ENCODE measurements around the gene NELFA.

The NELFA gene

GRCh38 chr4:1973218-1973617 is 35.6 kb downstream of the NELFA start:
- H3K4me3 ChIP-seq (ENCODE audit: control insufficient read depth, low read depth, low read length), result no peak overlapping the region
- no peak for TF ChIP-seq CTCF (conservative IDR thresholded peaks at IDR 0.05; ENCODE audit: control insufficient read depth, insufficient read depth, low read depth, low read length)
- no peak for DNase-seq (ENCODE audit: low read depth)

- TF ChIP-seq CTCF (conservative IDR thresholded peaks at IDR 0.05; ENCODE audit: control insufficient read depth, insufficient read depth, low read depth, low read length), result no peak
- H3K4me3 ChIP-seq (ENCODE audit: control insufficient read depth, low read depth, low read length), result no peak overlapping the region
Observed at GRCh38 chr4:1972414-1972813, 36.4 kb downstream of the NELFA start.

GRCh38 chr4:1971456-1972200 is 37.1 kb downstream of the NELFA start:
- DNase-seq (ENCODE audit: low read depth), result no peak
- no peak for TF ChIP-seq CTCF (conservative IDR thresholded peaks at IDR 0.05; ENCODE audit: control insufficient read depth, insufficient read depth, low read depth, low read length)
- H3K4me3 ChIP-seq (ENCODE audit: control insufficient read depth, low read depth, low read length), result no peak overlapping the region

More at GRCh38 chr4:1972414-1972813, 36.4 kb downstream of the NELFA start:
- DNase-seq (ENCODE audit: low read depth), result no peak

GRCh38 chr4:1970926-1971325 is 37.8 kb downstream of the NELFA start:
- no peak for TF ChIP-seq CTCF (conservative IDR thresholded peaks at IDR 0.05; ENCODE audit: control insufficient read depth, insufficient read depth, low read depth, low read length)
- no peak overlapping the region for H3K4me3 ChIP-seq (ENCODE audit: control insufficient read depth, low read depth, low read length)
- no peak for DNase-seq (ENCODE audit: low read depth)

GRCh38 chr4:1969928-1970723 is 38.6 kb downstream of the NELFA start:
- H3K4me3 ChIP-seq (ENCODE audit: control insufficient read depth, low read depth, low read length), result no peak overlapping the region
- DNase-seq (ENCODE audit: low read depth), result no peak
- no peak for TF ChIP-seq CTCF (conservative IDR thresholded peaks at IDR 0.05; ENCODE audit: control insufficient read depth, insufficient read depth, low read depth, low read length)

GRCh38 chr4:1968686-1969295 is 40.0 kb downstream of the NELFA start:
- H3K4me3 ChIP-seq (ENCODE audit: control insufficient read depth, low read depth, low read length), result no peak overlapping the region
- TF ChIP-seq CTCF (conservative IDR thresholded peaks at IDR 0.05; ENCODE audit: control insufficient read depth, insufficient read depth, low read depth, low read length), result no peak
- DNase-seq (ENCODE audit: low read depth), result no peak

Data from fibroblast of mammary gland (primary cell).